IPS-20b (cell line): ENCODE results near the gene NAA35.
"Not testable (repeated sequence)": the region's sequence is repeated elsewhere in the genome, so short reads cannot be mapped to it uniquely, and the experiment has no call there.

ENCODE experiments used
- H3K27ac ChIP-seq: one replicate; pipeline ENCODE4 v1.5.1; 2013; ENCODE audit warnings: low read length
- H3K27me3 ChIP-seq: 2 replicates; pipeline ENCODE4 v1.6.1; 2013; ENCODE audit warnings: mild to moderate bottlenecking, low read length, inconsistent platforms; ENCODE audit not compliant: insufficient read depth
- H3K36me3 ChIP-seq: 2 replicates; pipeline ENCODE4 v1.6.1; 2013; ENCODE audit warnings: low read depth, mild to moderate bottlenecking, inconsistent platforms, low read length, moderate library complexity; ENCODE audit not compliant: insufficient read depth
- H3K4me1 ChIP-seq: 2 replicates; pipeline ENCODE4 v1.6.1; 2013; ENCODE audit warnings: mild to moderate bottlenecking, control low read depth, inconsistent platforms, low read length, moderate library complexity; ENCODE audit not compliant: insufficient read depth
- H3K4me3 ChIP-seq: 2 replicates; pipeline ENCODE4 v1.5.1; 2013; ENCODE audit warnings: mild to moderate bottlenecking, low read length, inconsistent platforms
- H3K9ac ChIP-seq: 2 replicates; pipeline ENCODE4 v1.6.1; 2013; ENCODE audit warnings: low read depth, mild to moderate bottlenecking, inconsistent platforms, low read length, moderate library complexity
- H3K9me3 ChIP-seq: 2 replicates; pipeline ENCODE4 v1.6.1; 2013; ENCODE audit warnings: mild to moderate bottlenecking, low read depth, low read length, inconsistent platforms; ENCODE audit not compliant: insufficient read depth

Gene NAA35

GRCh38 chr9:85959955-85960354 lies 19.0 kb downstream of the NAA35 start:
- Histone ChIP-seq H3K27me3 (no peaks in the 10 kb centered on the region), H3K9me3 (no peaks in the 10 kb centered on the region), H3K27ac (no peak overlapping the region), H3K4me1 (no peaks in the 10 kb centered on the region), H3K9ac (no peak overlapping the region), H3K36me3 (peaks cover 69% of the 10 kb centered on the region), H3K4me3 (no peak overlapping the region)

- H3K27ac ChIP-seq: no peak overlapping the region
- H3K4me1 ChIP-seq: no peaks in the 10 kb centered on the region
- no peaks in the 10 kb centered on the region for H3K9me3 ChIP-seq
- H3K4me3 ChIP-seq: no peak overlapping the region
- H3K27me3 ChIP-seq: no peaks in the 10 kb centered on the region
- H3K9ac ChIP-seq: no peak overlapping the region
- H3K36me3 ChIP-seq: peaks cover 76% of the 10 kb centered on the region
Observed at GRCh38 chr9:85960688-85961093, 19.7 kb downstream of the NAA35 start.

GRCh38 chr9:85964526-85964925 lies 23.6 kb downstream of the NAA35 start:
- no peak overlapping the region for H3K9ac ChIP-seq
- no peaks in the 10 kb centered on the region for H3K4me1 ChIP-seq
- H3K9me3 ChIP-seq: no peaks in the 10 kb centered on the region
- H3K36me3 ChIP-seq: peaks cover 88% of the 10 kb centered on the region
- H3K4me3 ChIP-seq: no peak overlapping the region
- no peak overlapping the region for H3K27ac ChIP-seq
- no peaks in the 10 kb centered on the region for H3K27me3 ChIP-seq

- H3K4me1 ChIP-seq: no peaks in the 10 kb centered on the region
- peaks cover 88% of the 10 kb centered on the region for H3K36me3 ChIP-seq
- H3K27ac ChIP-seq: no peak overlapping the region
- no peaks in the 10 kb centered on the region for H3K9me3 ChIP-seq
- H3K9ac ChIP-seq: no peak overlapping the region
- no peaks in the 10 kb centered on the region for H3K27me3 ChIP-seq
- no peak overlapping the region for H3K4me3 ChIP-seq
Observed at GRCh38 chr9:85964949-85965348, 24.0 kb downstream of the NAA35 start.

GRCh38 chr9:85969727-85970126 lies 28.8 kb downstream of the NAA35 start:
- H3K27me3 ChIP-seq: no peaks in the 10 kb centered on the region
- no peak overlapping the region for H3K27ac ChIP-seq
- no peaks in the 10 kb centered on the region for H3K4me1 ChIP-seq
- H3K4me3 ChIP-seq: no peak overlapping the region
- peaks cover 84% of the 10 kb centered on the region for H3K36me3 ChIP-seq
- H3K9me3 ChIP-seq: no peaks in the 10 kb centered on the region
- no peak overlapping the region for H3K9ac ChIP-seq

- Histone ChIP-seq H3K27me3 (no peaks in the 10 kb centered on the region), H3K36me3 (peaks cover 84% of the 10 kb centered on the region), H3K27ac (no peak overlapping the region), H3K9ac (no peak overlapping the region), H3K4me1 (no peaks in the 10 kb centered on the region), H3K9me3 (no peaks in the 10 kb centered on the region), H3K4me3 (no peak overlapping the region)
Observed at GRCh38 chr9:85971731-85972130, 30.8 kb downstream of the NAA35 start.

- no peaks in the 10 kb centered on the region for H3K4me1 ChIP-seq
- no peaks in the 10 kb centered on the region for H3K27me3 ChIP-seq
- peaks cover 90% of the 10 kb centered on the region for H3K36me3 ChIP-seq
- no peak overlapping the region for H3K27ac ChIP-seq
- no peak overlapping the region for H3K9ac ChIP-seq
- no peaks in the 10 kb centered on the region for H3K9me3 ChIP-seq
- no peak overlapping the region for H3K4me3 ChIP-seq
Observed at GRCh38 chr9:85973238-85973637, 32.3 kb downstream of the NAA35 start.

- H3K4me3 ChIP-seq, H3K4me1 ChIP-seq, H3K9me3 ChIP-seq, H3K9ac ChIP-seq, H3K27me3 ChIP-seq, H3K27ac ChIP-seq: not testable (repeated sequence)
- peaks cover 92% of the 10 kb centered on the region for H3K36me3 ChIP-seq
Observed at GRCh38 chr9:85974055-85974547, 33.2 kb downstream of the NAA35 start.

GRCh38 chr9:85978496-85978895 lies 37.5 kb downstream of the NAA35 start:
- Histone ChIP-seq H3K9me3 (no peaks in the 10 kb centered on the region), H3K4me1 (no peaks in the 10 kb centered on the region), H3K9ac (no peak overlapping the region), H3K27ac (no peak overlapping the region), H3K36me3 (peaks cover 91% of the 10 kb centered on the region), H3K4me3 (no peak overlapping the region), H3K27me3 (no peaks in the 10 kb centered on the region)

GRCh38 chr9:85981369-85981768 lies 40.4 kb downstream of the NAA35 start:
- no peak overlapping the region for H3K9ac ChIP-seq
- no peak overlapping the region for H3K4me3 ChIP-seq
- no peaks in the 10 kb centered on the region for H3K9me3 ChIP-seq
- H3K36me3 ChIP-seq: peaks cover 93% of the 10 kb centered on the region
- H3K27me3 ChIP-seq: no peaks in the 10 kb centered on the region
- no peaks in the 10 kb centered on the region for H3K4me1 ChIP-seq
- H3K27ac ChIP-seq: no peak overlapping the region

GRCh38 chr9:85984457-85984856 lies 43.5 kb downstream of the NAA35 start:
- H3K4me3 ChIP-seq: no peak overlapping the region
- H3K36me3 ChIP-seq: peaks cover 77% of the 10 kb centered on the region
- H3K4me1 ChIP-seq: no peaks in the 10 kb centered on the region
- no peak overlapping the region for H3K9ac ChIP-seq
- H3K27me3 ChIP-seq: no peaks in the 10 kb centered on the region
- H3K9me3 ChIP-seq: no peaks in the 10 kb centered on the region
- H3K27ac ChIP-seq: no peak overlapping the region

- no peak overlapping the region for H3K4me3 ChIP-seq
- no peak overlapping the region for H3K27ac ChIP-seq
- H3K27me3 ChIP-seq: no peaks in the 10 kb centered on the region
- no peaks in the 10 kb centered on the region for H3K9me3 ChIP-seq
- no peak overlapping the region for H3K9ac ChIP-seq
- peaks cover 49% of the 10 kb centered on the region for H3K36me3 ChIP-seq
- no peaks in the 10 kb centered on the region for H3K4me1 ChIP-seq
Observed at GRCh38 chr9:85987236-85987635, 46.3 kb downstream of the NAA35 start.

GRCh38 chr9:85994191-85994590 lies 53.2 kb downstream of the NAA35 start:
- no peaks in the 10 kb centered on the region for H3K27me3 ChIP-seq
- H3K9me3 ChIP-seq: no peaks in the 10 kb centered on the region
- peaks cover 44% of the 10 kb centered on the region for H3K36me3 ChIP-seq
- H3K9ac ChIP-seq: no peak overlapping the region
- H3K27ac ChIP-seq: no peak overlapping the region
- no peaks in the 10 kb centered on the region for H3K4me1 ChIP-seq
- H3K4me3 ChIP-seq: no peak overlapping the region
